C4-2B (cell line): ENCODE results near the gene AIRE.

ENCODE experiments used
- ZFX ChIP-seq: fragments of 450-650 bp; IDR thresholded peaks from 2 replicates; pipeline ENCODE4 v1.6.1; 2017
- TF ChIP-seq, protein P1 (sequence below): fragments of 450-650 bp; conservative IDR thresholded peaks from 2 replicates; pipeline ENCODE4 v1.5.1; 2017; ENCODE audit warnings: mild to moderate bottlenecking

DNA sequence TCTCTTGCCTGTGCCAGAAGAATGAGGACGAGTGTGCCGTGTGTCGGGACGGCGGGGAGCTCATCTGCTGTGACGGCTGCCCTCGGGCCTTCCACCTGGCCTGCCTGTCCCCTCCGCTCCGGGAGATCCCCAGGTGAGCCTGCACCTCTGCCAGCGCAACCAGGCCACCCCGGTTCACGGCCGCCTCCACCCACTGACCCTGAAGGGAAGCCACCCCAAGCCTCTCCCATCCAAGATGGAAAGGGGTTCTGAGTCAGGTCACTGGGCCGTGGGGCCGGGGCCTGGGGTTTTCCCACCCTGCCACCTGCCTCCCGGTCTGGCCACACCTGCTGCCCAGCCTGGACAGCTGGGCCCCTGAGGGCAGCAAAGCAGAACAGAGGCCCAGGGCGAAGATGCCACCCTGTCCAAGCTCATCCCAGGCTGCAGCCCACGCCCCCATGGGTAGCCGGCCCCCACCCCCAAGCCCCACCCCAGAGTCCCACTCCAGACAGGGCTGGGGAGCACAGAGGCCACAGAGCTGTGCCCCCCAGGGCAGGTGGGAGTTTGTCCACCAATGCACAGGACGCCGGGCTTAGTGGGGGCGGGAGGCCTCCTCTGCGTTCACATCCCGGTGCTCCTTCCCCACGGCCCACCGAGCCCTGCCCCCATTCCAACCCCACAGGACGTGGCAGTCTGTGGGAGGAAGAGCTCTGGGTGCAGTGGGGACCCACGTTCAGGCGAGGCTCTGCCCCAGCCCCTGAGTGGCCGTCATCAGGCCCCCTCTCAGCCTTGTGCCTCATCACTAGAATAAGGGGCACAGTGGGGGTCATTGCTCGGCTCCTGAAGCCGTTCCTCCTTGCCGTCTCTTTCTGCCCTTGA is 5.6 kb downstream of the AIRE start:
- TF ChIP-seq, protein P1, sequence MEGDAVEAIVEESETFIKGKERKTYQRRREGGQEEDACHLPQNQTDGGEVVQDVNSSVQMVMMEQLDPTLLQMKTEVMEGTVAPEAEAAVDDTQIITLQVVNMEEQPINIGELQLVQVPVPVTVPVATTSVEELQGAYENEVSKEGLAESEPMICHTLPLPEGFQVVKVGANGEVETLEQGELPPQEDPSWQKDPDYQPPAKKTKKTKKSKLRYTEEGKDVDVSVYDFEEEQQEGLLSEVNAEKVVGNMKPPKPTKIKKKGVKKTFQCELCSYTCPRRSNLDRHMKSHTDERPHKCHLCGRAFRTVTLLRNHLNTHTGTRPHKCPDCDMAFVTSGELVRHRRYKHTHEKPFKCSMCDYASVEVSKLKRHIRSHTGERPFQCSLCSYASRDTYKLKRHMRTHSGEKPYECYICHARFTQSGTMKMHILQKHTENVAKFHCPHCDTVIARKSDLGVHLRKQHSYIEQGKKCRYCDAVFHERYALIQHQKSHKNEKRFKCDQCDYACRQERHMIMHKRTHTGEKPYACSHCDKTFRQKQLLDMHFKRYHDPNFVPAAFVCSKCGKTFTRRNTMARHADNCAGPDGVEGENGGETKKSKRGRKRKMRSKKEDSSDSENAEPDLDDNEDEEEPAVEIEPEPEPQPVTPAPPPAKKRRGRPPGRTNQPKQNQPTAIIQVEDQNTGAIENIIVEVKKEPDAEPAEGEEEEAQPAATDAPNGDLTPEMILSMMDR, result no peak
- TF ChIP-seq ZFX, result no peak
